Hematopoietic multipotent progenitor cell treated with erythropoietin and hydrocortisone succinate and interleukin-3 and kit ligand, for 4 days (in vitro differentiated cells): ENCODE data around the gene SLC44A3.
"Not testable (repeated sequence)": the region's sequence is repeated elsewhere in the genome, so short reads cannot be mapped to it uniquely, and the experiment has no call there.

ENCODE experiments used
- DNase-seq: peaks from one replicate; pipeline ENCODE4 v3.0.0-alpha.2; 2015

The SLC44A3 gene

DNA sequence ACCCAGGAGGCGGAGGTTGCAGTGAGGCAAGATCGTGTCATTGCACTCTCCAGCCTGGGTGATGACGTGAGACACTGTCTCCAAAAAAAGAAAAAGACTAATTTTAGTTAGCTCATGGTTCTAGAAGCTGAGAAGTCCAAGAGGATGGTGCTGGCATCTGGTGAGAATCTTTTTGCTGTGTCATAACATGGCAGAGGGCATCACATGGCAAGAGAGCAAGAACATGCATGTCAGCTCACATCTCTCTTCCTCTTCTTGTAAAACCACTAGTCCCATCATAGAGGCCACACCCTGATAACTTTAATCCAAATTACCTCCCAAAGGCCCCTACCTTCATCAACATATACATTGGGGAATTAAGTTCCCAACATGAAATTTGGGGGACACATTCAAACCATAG, 120.6 kb downstream of the SLC44A3 start:
- peak; percentile 43 for DNase-seq

GRCh38 chr1:94941480-94941879, 121.3 kb downstream of the SLC44A3 start:
- DNase-seq = not testable (repeated sequence)

DNA sequence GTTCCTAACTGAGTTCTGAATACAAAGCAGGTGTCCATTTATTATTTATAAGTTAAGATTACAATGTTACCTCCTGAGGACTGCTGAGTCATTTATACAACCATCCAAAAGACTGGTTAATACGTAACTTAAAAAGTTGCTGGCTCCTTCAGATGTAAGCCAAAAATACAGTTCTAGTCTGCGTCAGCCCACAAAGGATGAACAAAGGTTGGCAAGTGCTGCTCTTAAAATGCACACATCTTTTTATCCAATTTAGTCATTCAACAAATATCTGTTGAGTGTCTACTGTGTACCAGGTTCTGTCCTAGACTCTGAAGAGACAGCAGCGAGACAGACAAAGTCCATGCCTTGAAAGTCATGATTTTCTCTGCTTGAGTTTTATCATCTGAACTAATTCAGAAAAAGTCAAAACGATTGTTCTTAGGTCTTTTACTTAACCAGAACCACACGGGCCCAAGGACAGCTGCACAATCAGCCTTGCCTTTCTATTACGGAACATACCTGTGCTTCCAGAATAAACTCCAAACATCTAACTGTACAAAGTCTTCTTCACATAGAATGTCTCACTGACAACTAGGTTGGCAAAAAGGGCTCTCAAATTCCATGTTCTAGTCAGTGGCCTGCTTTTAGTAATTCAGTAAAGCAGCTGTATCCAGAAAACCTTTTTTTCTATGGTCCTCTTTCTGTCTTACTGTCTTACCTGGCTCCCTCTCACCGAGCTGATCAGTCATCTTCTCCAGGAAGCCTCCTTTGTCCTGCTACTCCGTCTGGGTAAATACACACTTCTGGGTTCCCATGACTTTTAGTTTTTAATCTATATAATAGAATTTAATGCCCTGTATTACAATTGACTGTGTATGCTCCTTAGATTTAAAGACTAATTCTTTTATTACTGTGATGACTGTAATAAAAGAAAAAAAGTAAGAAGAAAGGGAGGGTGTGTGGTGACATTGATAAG, 122.3 kb downstream of the SLC44A3 start:
- no peak for DNase-seq
